Natural killer cell (primary cell): ENCODE measurements around the gene WDR5. TPM values are rescaled to one million over a fixed set of nuclear protein-coding genes. Genes with fewer than 3 reads are reported as not detected.
"Not testable (repeated sequence)": the region's sequence is repeated elsewhere in the genome, so short reads cannot be mapped to it uniquely, and the experiment has no call there.

Experiments
- ATAC-seq, 3 donors: fragments of 150-1000 bp in 2 of 3; fragments of 200-7000 bp in 1 of 3; cut with Tn5 transposase; 1 replicate in 1 of 3; 2 replicates in 2 of 3; pipeline ENCODE4 v1.10.0; 2021; ENCODE audit warnings: mild to moderate bottlenecking in 2 of 3, moderate library complexity in 2 of 3
- DNase-seq, 2 donors: peaks; one replicate each; pipeline versions ENCODE4 v3.0.0 to v3.0.0-alpha.2; 2013 to 2021; ENCODE audit warnings: mixed read lengths in 1 of 2
- H3K27ac ChIP-seq: one replicate; pipeline ENCODE4 v1.5.1; 2013; ENCODE audit warnings: mild to moderate bottlenecking, low read length
- H3K27me3 ChIP-seq: one replicate; pipeline ENCODE4 v1.6.1; 2013; ENCODE audit warnings: low read length; ENCODE audit not compliant: control insufficient read depth, insufficient read depth
- H3K36me3 ChIP-seq: one replicate; pipeline ENCODE4 v1.6.1; 2013; ENCODE audit warnings: low read length; ENCODE audit not compliant: control insufficient read depth, insufficient read depth
- H3K4me1 ChIP-seq: one replicate; pipeline ENCODE4 v1.6.1; 2013; ENCODE audit warnings: low read length; ENCODE audit not compliant: control insufficient read depth, insufficient read depth
- H3K4me3 ChIP-seq: one replicate; pipeline ENCODE4 v1.5.1; 2013; ENCODE audit warnings: low read length
- H3K9me3 ChIP-seq: one replicate; pipeline ENCODE4 v1.6.1; 2013; ENCODE audit warnings: low read length; ENCODE audit not compliant: control insufficient read depth, insufficient read depth
- H3K27ac Mint-ChIP-seq, 2 donors: one replicate each; pipeline ENCODE4 v1.8.0; 2022; ENCODE audit warnings: mild to moderate bottlenecking in 2 of 2, mixed read lengths in 2 of 2, moderate library complexity in 1 of 2
- H3K27me3 Mint-ChIP-seq, 2 donors: one replicate each; pipeline ENCODE4 v1.8.0; 2022; ENCODE audit warnings: low read depth in 2 of 2, mixed read lengths in 2 of 2
- H3K36me3 Mint-ChIP-seq: one replicate; pipeline ENCODE4 v1.8.0; 2022; ENCODE audit warnings: mixed read lengths
- H3K4me1 Mint-ChIP-seq, 2 donors: one replicate each; pipeline ENCODE4 v1.8.0; 2022; ENCODE audit warnings: mixed read lengths in 2 of 2
- H3K4me3 Mint-ChIP-seq: one replicate; pipeline ENCODE4 v1.8.0; 2022; ENCODE audit warnings: mild to moderate bottlenecking, moderate library complexity, mixed read lengths
- H3K9me3 Mint-ChIP-seq, 2 donors: one replicate each; pipeline ENCODE4 v1.8.0; 2022; ENCODE audit warnings: mixed read lengths in 2 of 2
- CTCF ChIP-seq: fragments of 200-600 bp; IDR thresholded peaks from one replicate; pipeline ENCODE4 v1.8.0; 2022; ENCODE audit warnings: antibody characterized with exemption
- WGBS: methylation state at CpG from one replicate; pipeline ENCODE4 v1.1.7; 2013; ENCODE audit warnings: missing lambda C conversion rate; ENCODE audit not compliant: insufficient coverage; 5-methylcytosine and 5-hydroxymethylcytosine counted together
- intact Hi-C: fragments of 100-400 bp; cut with micrococcal nuclease; formaldehyde crosslinking; loops from one replicate; pipeline ENCODE4 v1.14.2; 2022
- total RNA-seq, 4 donors: library from RNA; stranded (reverse); fragments of 120-200 nt in 1 of 4; gene quantifications; one replicate each; pipeline versions ENCODE4 v1.2.3 to v1.2.4, GENCODE V29; 2013 to 2022

The WDR5 gene
- total RNA-seq, 3 donors from 2014 or later (not counting 1 experiment from before 2014, with no cell fraction given): 12.9 to 18.6 (median 15.9) TPM

- no peaks in the 10 kb centered on the region for H3K4me1 Mint-ChIP-seq
- no peak overlapping the region for H3K4me3 ChIP-seq
- H3K27ac Mint-ChIP-seq: no peak overlapping the region
- no peaks in the 10 kb centered on the region for H3K36me3 Mint-ChIP-seq
- 74% methylated on average over 5 of the region's 5 CpGs for WGBS
- H3K4me3 Mint-ChIP-seq: no peak overlapping the region
- H3K27me3 ChIP-seq: no peaks in the 10 kb centered on the region
- H3K27me3 Mint-ChIP-seq: peaks cover 9 to 17% of the 10 kb centered on the region in 2 donors
- TF ChIP-seq CTCF: no peak
- H3K9me3 Mint-ChIP-seq: peaks cover 0 to 9% of the 10 kb centered on the region in 2 donors
- no peak for DNase-seq
- H3K27ac ChIP-seq: no peak overlapping the region
- H3K36me3 ChIP-seq: no peaks in the 10 kb centered on the region
- H3K9me3 ChIP-seq: no peaks in the 10 kb centered on the region
- ATAC-seq: no peak
- intact Hi-C loops: no loop called here
- H3K4me1 ChIP-seq: no peaks in the 10 kb centered on the region
Observed at GRCh38 chr9:134103391-134103998, 32.4 kb upstream of the WDR5 start.

GRCh38 chr9:134111064-134111463 lies 24.8 kb upstream of the WDR5 start:
- no peaks in the 10 kb centered on the region for H3K4me1 ChIP-seq
- 72% methylated on average over 9 of the region's 9 CpGs for whole genome bisulfite sequencing
- Mint-ChIP-seq H3K36me3 (no peaks in the 10 kb centered on the region), H3K4me1 (no peaks in the 10 kb centered on the region), H3K9me3 (no peaks in the 10 kb centered on the region), H3K4me3 (no peak overlapping the region), H3K27ac (no peak overlapping the region), H3K27me3 (peaks cover 0 to 5% of the 10 kb centered on the region in 2 donors)
- no peak overlapping the region for H3K27ac ChIP-seq
- TF ChIP-seq CTCF: no peak
- H3K36me3 ChIP-seq: no peaks in the 10 kb centered on the region
- H3K4me3 ChIP-seq: no peak overlapping the region
- DNase-seq (no peak), ATAC-seq (no peak)
- intact Hi-C loops: no loop called here
- no peaks in the 10 kb centered on the region for H3K9me3 ChIP-seq
- H3K27me3 ChIP-seq: no peaks in the 10 kb centered on the region

GRCh38 chr9:134112561-134112960 lies 23.3 kb upstream of the WDR5 start:
- intact Hi-C loops: no loop called here
- H3K4me3 ChIP-seq: no peak overlapping the region
- H3K36me3 ChIP-seq: no peaks in the 10 kb centered on the region
- H3K4me1 ChIP-seq: no peaks in the 10 kb centered on the region
- DNase-seq (no peak), ATAC-seq (no peak)
- no peaks in the 10 kb centered on the region for H3K4me1 Mint-ChIP-seq
- no peaks in the 10 kb centered on the region for H3K27me3 ChIP-seq
- no peaks in the 10 kb centered on the region for H3K9me3 ChIP-seq
- no peak overlapping the region for H3K27ac Mint-ChIP-seq
- WGBS: no CpG with 5 or more reads among the region's 6 CpGs
- H3K27ac ChIP-seq: no peak overlapping the region
- no peak overlapping the region for H3K4me3 Mint-ChIP-seq
- no peaks in the 10 kb centered on the region for H3K36me3 Mint-ChIP-seq
- H3K9me3 Mint-ChIP-seq: no peaks in the 10 kb centered on the region
- no peaks in the 10 kb centered on the region for H3K27me3 Mint-ChIP-seq
- no peak for TF ChIP-seq CTCF

GRCh38 chr9:134118972-134119371 lies 16.9 kb upstream of the WDR5 start:
- 97% methylated on average over 8 of the region's 26 CpGs for WGBS
- H3K27ac Mint-ChIP-seq, H3K36me3 Mint-ChIP-seq, DNase-seq, ATAC-seq, H3K27ac ChIP-seq, H3K4me3 Mint-ChIP-seq, intact Hi-C loops, H3K9me3 ChIP-seq, H3K9me3 Mint-ChIP-seq, H3K27me3 Mint-ChIP-seq, H3K27me3 ChIP-seq, H3K36me3 ChIP-seq, H3K4me1 ChIP-seq, H3K4me3 ChIP-seq, H3K4me1 Mint-ChIP-seq: not testable (repeated sequence)
